SHP77 treated with DMSO at 0.1 percent for 48 hours (cell line): ENCODE data around the gene ZNF593.

Experiments
- DNase-seq: peaks from one replicate; lab custom pipeline; 2025; lab: John Stamatoyannopoulos, UW

The ZNF593 gene

DNA sequence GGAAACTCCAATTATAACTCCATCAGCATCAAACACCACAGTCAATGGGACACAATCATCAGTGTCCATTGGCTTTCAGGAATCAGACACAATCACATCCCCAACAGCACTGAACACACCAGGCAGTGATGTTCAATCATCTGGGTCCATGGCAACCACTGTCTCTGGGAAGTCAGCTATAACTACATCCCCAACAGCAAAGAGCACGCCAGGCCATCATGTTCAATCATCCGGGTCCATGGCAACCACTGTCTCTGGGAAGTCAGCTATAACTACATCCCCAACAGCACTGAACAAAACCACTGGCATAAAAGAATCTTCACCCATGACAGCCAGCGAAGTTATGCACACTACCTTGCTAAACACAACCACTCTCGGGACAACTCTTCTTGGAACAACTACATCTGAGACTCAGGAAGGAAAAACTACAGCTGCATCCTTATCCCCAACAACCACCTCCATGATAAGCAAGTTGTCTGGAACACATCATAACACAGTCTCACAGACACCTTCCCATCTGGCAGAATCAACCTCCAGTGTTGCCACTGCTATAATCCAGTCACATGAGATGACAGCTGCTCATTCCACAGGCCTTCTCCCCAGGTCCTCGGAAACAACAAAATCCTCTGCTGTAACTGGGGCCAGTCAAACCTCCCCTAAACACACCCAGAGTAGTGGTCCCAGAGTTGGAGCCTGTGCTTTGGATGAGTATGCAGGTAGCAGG lies 40.6 kb downstream of the ZNF593 start:
- no peak for DNase-seq

- no peak for DNase-seq
Observed at GRCh38 chr1:26212726-26213125, 43.0 kb downstream of the ZNF593 start.

- DNase-seq: no peak
Observed at GRCh38 chr1:26213335-26213905, 43.7 kb downstream of the ZNF593 start.

DNA sequence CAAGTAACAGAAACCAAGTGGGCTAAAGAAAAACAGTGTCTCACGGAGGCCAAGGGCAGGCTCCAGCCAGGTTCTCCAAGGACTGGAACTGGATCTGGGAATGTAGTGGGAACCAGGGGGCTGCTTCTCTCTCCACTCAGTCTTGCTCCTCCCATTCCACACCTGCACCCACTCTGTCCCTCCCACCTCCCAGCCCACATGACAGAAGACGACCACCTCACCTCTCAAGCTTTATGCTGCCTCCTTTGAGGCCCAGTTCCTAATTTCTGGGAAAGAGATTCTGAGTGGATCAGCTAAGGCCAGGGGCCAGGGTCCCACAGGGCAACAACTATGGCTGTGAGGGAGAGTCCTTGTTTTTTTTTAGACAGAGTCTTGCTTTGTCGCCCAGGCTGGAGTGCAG lies 45.5 kb downstream of the ZNF593 start:
- no peak for DNase-seq

- DNase-seq: no peak
Observed at GRCh38 chr1:26218906-26219494, 49.3 kb downstream of the ZNF593 start.
